ENCODE data around the gene SV2C. TPM values are rescaled to one million over a fixed set of nuclear protein-coding genes. Genes with fewer than 3 reads are reported as not detected.
A peak's percentile ranks its signal among the peaks of the same experiment; 100 is the strongest.

The SV2C gene
- total and polyA plus RNA-seq, 2 donors, result 0.05 to 0.27 TPM

GRCh38 chr5:76125346-76125745, 42.2 kb downstream of the SV2C start:
- Histone ChIP-seq H3K27ac (ENCODE audit: low read depth in 1 of 2, low read length in 1 of 2) (no peak overlapping the region), H3K36me3 (ENCODE audit: control insufficient read depth in 2 of 2, insufficient read depth in 2 of 2, low read length in 1 of 2) (no peaks in the 10 kb centered on the region), H3K9me3 (ENCODE audit: control insufficient read depth in 2 of 2, insufficient read depth in 1 of 2, low read length in 1 of 2) (no peaks in the 10 kb centered on the region), H3K4me1 (ENCODE audit: control insufficient read depth in 2 of 2, insufficient read depth in 2 of 2, low read length in 2 of 2) (no peaks in the 10 kb centered on the region), H3K4me3 (ENCODE audit: low read length in 2 of 2) (no peak overlapping the region), H3K27me3 (ENCODE audit: control insufficient read depth in 2 of 2, insufficient read depth in 1 of 2, low read length in 1 of 2) (no peaks in the 10 kb centered on the region)
- DNase-seq (ENCODE audit: low read depth in 6 of 9, low spot score in 9 of 9), result no peak

GRCh38 chr5:76125888-76126287, 42.7 kb downstream of the SV2C start:
- H3K27ac ChIP-seq (ENCODE audit: low read depth in 1 of 2, low read length in 1 of 2), result no peak overlapping the region
- H3K9me3 ChIP-seq (ENCODE audit: control insufficient read depth in 2 of 2, insufficient read depth in 1 of 2, low read length in 1 of 2), result no peaks in the 10 kb centered on the region
- H3K36me3 ChIP-seq (ENCODE audit: control insufficient read depth in 2 of 2, insufficient read depth in 2 of 2, low read length in 1 of 2), result no peaks in the 10 kb centered on the region
- no peaks in the 10 kb centered on the region for H3K27me3 ChIP-seq (ENCODE audit: control insufficient read depth in 2 of 2, insufficient read depth in 1 of 2, low read length in 1 of 2)
- H3K4me3 ChIP-seq (ENCODE audit: low read length in 2 of 2), result no peak overlapping the region
- H3K4me1 ChIP-seq (ENCODE audit: control insufficient read depth in 2 of 2, insufficient read depth in 2 of 2, low read length in 2 of 2), result no peaks in the 10 kb centered on the region
- no peak for DNase-seq (ENCODE audit: low read depth in 6 of 9, low spot score in 9 of 9)
- 89% methylated on average over 3 of the region's 3 CpGs for WGBS

GRCh38 chr5:76134003-76134402, 50.8 kb downstream of the SV2C start:
- Histone ChIP-seq H3K4me1 (ENCODE audit: control insufficient read depth in 2 of 2, insufficient read depth in 2 of 2, low read length in 2 of 2) (no peaks in the 10 kb centered on the region), H3K27me3 (ENCODE audit: control insufficient read depth in 2 of 2, insufficient read depth in 1 of 2, low read length in 1 of 2) (no peaks in the 10 kb centered on the region), H3K27ac (ENCODE audit: low read depth in 1 of 2, low read length in 1 of 2) (no peak overlapping the region), H3K9me3 (ENCODE audit: control insufficient read depth in 2 of 2, insufficient read depth in 1 of 2, low read length in 1 of 2) (no peaks in the 10 kb centered on the region), H3K36me3 (ENCODE audit: control insufficient read depth in 2 of 2, insufficient read depth in 2 of 2, low read length in 1 of 2) (no peaks in the 10 kb centered on the region), H3K4me3 (ENCODE audit: low read length in 2 of 2) (no peak overlapping the region)
- WGBS, result 93% methylated on average over 1 of the region's 1 CpG
- DNase-seq (ENCODE audit: low read depth in 6 of 9, low spot score in 9 of 9), result no peak

- DNase-seq (ENCODE audit: low read depth in 6 of 9, low spot score in 9 of 9), result no peak
- Histone ChIP-seq H3K4me1 (ENCODE audit: control insufficient read depth in 2 of 2, insufficient read depth in 2 of 2, low read length in 2 of 2) (no peaks in the 10 kb centered on the region), H3K9me3 (ENCODE audit: control insufficient read depth in 2 of 2, insufficient read depth in 1 of 2, low read length in 1 of 2) (no peaks in the 10 kb centered on the region), H3K36me3 (ENCODE audit: control insufficient read depth in 2 of 2, insufficient read depth in 2 of 2, low read length in 1 of 2) (no peaks in the 10 kb centered on the region), H3K27me3 (ENCODE audit: control insufficient read depth in 2 of 2, insufficient read depth in 1 of 2, low read length in 1 of 2) (no peaks in the 10 kb centered on the region), H3K4me3 (ENCODE audit: low read length in 2 of 2) (no peak overlapping the region), H3K27ac (ENCODE audit: low read depth in 1 of 2, low read length in 1 of 2) (no peak overlapping the region)
- WGBS, result 89% methylated on average over 1 of the region's 1 CpG
Measured at GRCh38 chr5:76134646-76135045, 51.5 kb downstream of the SV2C start.

- Histone ChIP-seq H3K36me3 (ENCODE audit: control insufficient read depth in 2 of 2, insufficient read depth in 2 of 2, low read length in 1 of 2) (no peaks in the 10 kb centered on the region), H3K27ac (ENCODE audit: low read depth in 1 of 2, low read length in 1 of 2) (no peak overlapping the region), H3K27me3 (ENCODE audit: control insufficient read depth in 2 of 2, insufficient read depth in 1 of 2, low read length in 1 of 2) (no peaks in the 10 kb centered on the region), H3K4me3 (ENCODE audit: low read length in 2 of 2) (no peak overlapping the region), H3K9me3 (ENCODE audit: control insufficient read depth in 2 of 2, insufficient read depth in 1 of 2, low read length in 1 of 2) (no peaks in the 10 kb centered on the region), H3K4me1 (ENCODE audit: control insufficient read depth in 2 of 2, insufficient read depth in 2 of 2, low read length in 2 of 2) (no peaks in the 10 kb centered on the region)
- WGBS, result 89% methylated on average over 3 of the region's 3 CpGs
- no peak for DNase-seq (ENCODE audit: low read depth in 6 of 9, low spot score in 9 of 9)
Measured at GRCh38 chr5:76137887-76138542, 54.8 kb downstream of the SV2C start.

GRCh38 chr5:76143884-76144283, 60.7 kb downstream of the SV2C start:
- no peak overlapping the region for H3K4me3 ChIP-seq (ENCODE audit: low read length in 2 of 2)
- no peak for DNase-seq (ENCODE audit: low read depth in 6 of 9, low spot score in 9 of 9)
- no peaks in the 10 kb centered on the region for H3K27me3 ChIP-seq (ENCODE audit: control insufficient read depth in 2 of 2, insufficient read depth in 1 of 2, low read length in 1 of 2)
- 65% methylated on average over 3 of the region's 3 CpGs for WGBS
- no peaks in the 10 kb centered on the region for H3K9me3 ChIP-seq (ENCODE audit: control insufficient read depth in 2 of 2, insufficient read depth in 1 of 2, low read length in 1 of 2)
- no peaks in the 10 kb centered on the region for H3K4me1 ChIP-seq (ENCODE audit: control insufficient read depth in 2 of 2, insufficient read depth in 2 of 2, low read length in 2 of 2)
- no peak overlapping the region for H3K27ac ChIP-seq (ENCODE audit: low read depth in 1 of 2, low read length in 1 of 2)
- no peaks in the 10 kb centered on the region for H3K36me3 ChIP-seq (ENCODE audit: control insufficient read depth in 2 of 2, insufficient read depth in 2 of 2, low read length in 1 of 2)

- H3K4me3 ChIP-seq (ENCODE audit: low read length in 2 of 2), result no peak overlapping the region
- no peaks in the 10 kb centered on the region for H3K27me3 ChIP-seq (ENCODE audit: control insufficient read depth in 2 of 2, insufficient read depth in 1 of 2, low read length in 1 of 2)
- no peaks in the 10 kb centered on the region for H3K4me1 ChIP-seq (ENCODE audit: control insufficient read depth in 2 of 2, insufficient read depth in 2 of 2, low read length in 2 of 2)
- no peak overlapping the region for H3K27ac ChIP-seq (ENCODE audit: low read depth in 1 of 2, low read length in 1 of 2)
- no peak for DNase-seq (ENCODE audit: low read depth in 6 of 9, low spot score in 9 of 9)
- WGBS, result 97% methylated on average over 1 of the region's 1 CpG
- no peaks in the 10 kb centered on the region for H3K9me3 ChIP-seq (ENCODE audit: control insufficient read depth in 2 of 2, insufficient read depth in 1 of 2, low read length in 1 of 2)
- no peaks in the 10 kb centered on the region for H3K36me3 ChIP-seq (ENCODE audit: control insufficient read depth in 2 of 2, insufficient read depth in 2 of 2, low read length in 1 of 2)
Measured at GRCh38 chr5:76144513-76145274, 61.5 kb downstream of the SV2C start.

- Histone ChIP-seq H3K9me3 (ENCODE audit: control insufficient read depth in 2 of 2, insufficient read depth in 1 of 2, low read length in 1 of 2) (no peaks in the 10 kb centered on the region), H3K4me3 (ENCODE audit: low read length in 2 of 2) (no peak overlapping the region), H3K4me1 (ENCODE audit: control insufficient read depth in 2 of 2, insufficient read depth in 2 of 2, low read length in 2 of 2) (no peaks in the 10 kb centered on the region), H3K27ac (ENCODE audit: low read depth in 1 of 2, low read length in 1 of 2) (no peak overlapping the region), H3K36me3 (ENCODE audit: control insufficient read depth in 2 of 2, insufficient read depth in 2 of 2, low read length in 1 of 2) (no peaks in the 10 kb centered on the region), H3K27me3 (ENCODE audit: control insufficient read depth in 2 of 2, insufficient read depth in 1 of 2, low read length in 1 of 2) (no peaks in the 10 kb centered on the region)
- WGBS, result 83% methylated on average over 5 of the region's 5 CpGs
- peak in 3 of 9 donors; percentile 1 to 24 (median 11) for DNase-seq (ENCODE audit: low read depth in 6 of 9, low spot score in 9 of 9)
Measured at GRCh38 chr5:76145945-76146344, 62.8 kb downstream of the SV2C start.

GRCh38 chr5:76149636-76150035, 66.5 kb downstream of the SV2C start:
- H3K27me3 ChIP-seq (ENCODE audit: control insufficient read depth in 2 of 2, insufficient read depth in 1 of 2, low read length in 1 of 2), result no peaks in the 10 kb centered on the region
- H3K9me3 ChIP-seq (ENCODE audit: control insufficient read depth in 2 of 2, insufficient read depth in 1 of 2, low read length in 1 of 2), result no peaks in the 10 kb centered on the region
- 44% methylated on average over 1 of the region's 1 CpG for WGBS
- H3K4me3 ChIP-seq (ENCODE audit: low read length in 2 of 2), result no peak overlapping the region
- no peaks in the 10 kb centered on the region for H3K4me1 ChIP-seq (ENCODE audit: control insufficient read depth in 2 of 2, insufficient read depth in 2 of 2, low read length in 2 of 2)
- H3K36me3 ChIP-seq (ENCODE audit: control insufficient read depth in 2 of 2, insufficient read depth in 2 of 2, low read length in 1 of 2), result no peaks in the 10 kb centered on the region
- H3K27ac ChIP-seq (ENCODE audit: low read depth in 1 of 2, low read length in 1 of 2), result no peak overlapping the region
- DNase-seq (ENCODE audit: low read depth in 6 of 9, low spot score in 9 of 9), result no peak
